VCaP (cell line): Measurements from ENCODE around the gene USP51.

Experiments
- H3K27ac ChIP-seq: fragments of 450-650 bp; 2 replicates; pipeline ENCODE4 v1.5.1; 2017
- TF ChIP-seq, protein P1 (sequence below): fragments of 450-650 bp; conservative IDR thresholded peaks from 2 replicates; pipeline ENCODE4 v1.5.1; 2017; ENCODE audit warnings: mild to moderate bottlenecking, moderate library complexity

Gene USP51

DNA sequence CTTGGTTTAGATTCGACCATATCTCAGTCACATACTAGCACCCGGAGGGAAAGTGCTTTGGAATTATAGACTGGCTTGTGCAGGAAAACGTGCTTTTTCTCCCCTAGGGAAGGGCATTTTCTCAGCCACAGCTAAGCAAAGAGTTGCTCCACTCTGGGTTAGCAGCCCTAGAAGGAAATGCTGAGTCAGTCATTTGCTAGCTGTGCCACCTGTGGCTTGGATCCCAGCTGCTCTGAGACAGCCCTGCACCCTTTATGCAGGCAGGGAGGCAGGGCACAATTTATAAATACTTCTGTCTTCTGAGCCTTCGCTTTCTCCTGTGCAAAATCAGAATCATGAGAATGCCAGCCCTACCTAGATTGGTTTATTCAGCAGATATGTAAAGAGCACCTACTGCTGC lies 1.3 kb upstream of the USP51 start:
- TF ChIP-seq, protein P1, sequence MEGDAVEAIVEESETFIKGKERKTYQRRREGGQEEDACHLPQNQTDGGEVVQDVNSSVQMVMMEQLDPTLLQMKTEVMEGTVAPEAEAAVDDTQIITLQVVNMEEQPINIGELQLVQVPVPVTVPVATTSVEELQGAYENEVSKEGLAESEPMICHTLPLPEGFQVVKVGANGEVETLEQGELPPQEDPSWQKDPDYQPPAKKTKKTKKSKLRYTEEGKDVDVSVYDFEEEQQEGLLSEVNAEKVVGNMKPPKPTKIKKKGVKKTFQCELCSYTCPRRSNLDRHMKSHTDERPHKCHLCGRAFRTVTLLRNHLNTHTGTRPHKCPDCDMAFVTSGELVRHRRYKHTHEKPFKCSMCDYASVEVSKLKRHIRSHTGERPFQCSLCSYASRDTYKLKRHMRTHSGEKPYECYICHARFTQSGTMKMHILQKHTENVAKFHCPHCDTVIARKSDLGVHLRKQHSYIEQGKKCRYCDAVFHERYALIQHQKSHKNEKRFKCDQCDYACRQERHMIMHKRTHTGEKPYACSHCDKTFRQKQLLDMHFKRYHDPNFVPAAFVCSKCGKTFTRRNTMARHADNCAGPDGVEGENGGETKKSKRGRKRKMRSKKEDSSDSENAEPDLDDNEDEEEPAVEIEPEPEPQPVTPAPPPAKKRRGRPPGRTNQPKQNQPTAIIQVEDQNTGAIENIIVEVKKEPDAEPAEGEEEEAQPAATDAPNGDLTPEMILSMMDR: no peak
- no peak overlapping the region for H3K27ac ChIP-seq

DNA sequence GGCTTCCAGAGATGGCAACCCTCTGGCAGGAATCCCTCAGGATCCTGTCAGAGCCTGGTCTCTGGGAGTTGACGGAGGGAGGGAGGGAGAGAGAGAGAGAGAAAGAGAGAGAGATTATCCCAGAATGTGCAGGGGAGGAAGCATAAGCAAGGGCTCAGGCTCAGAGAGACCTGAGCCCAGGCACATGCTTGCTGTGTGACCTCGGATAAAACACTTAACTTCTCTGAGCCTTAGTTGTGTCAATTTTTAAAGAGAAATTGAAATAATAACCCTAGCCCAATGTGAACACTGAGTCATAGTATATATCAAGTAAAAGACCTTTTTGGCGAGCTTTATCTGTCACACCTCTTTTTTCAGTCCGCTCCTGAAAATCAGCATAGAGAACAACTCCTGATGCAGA lies 473 bp upstream of the USP51 start:
- TF ChIP-seq, protein P1: no peak

DNA sequence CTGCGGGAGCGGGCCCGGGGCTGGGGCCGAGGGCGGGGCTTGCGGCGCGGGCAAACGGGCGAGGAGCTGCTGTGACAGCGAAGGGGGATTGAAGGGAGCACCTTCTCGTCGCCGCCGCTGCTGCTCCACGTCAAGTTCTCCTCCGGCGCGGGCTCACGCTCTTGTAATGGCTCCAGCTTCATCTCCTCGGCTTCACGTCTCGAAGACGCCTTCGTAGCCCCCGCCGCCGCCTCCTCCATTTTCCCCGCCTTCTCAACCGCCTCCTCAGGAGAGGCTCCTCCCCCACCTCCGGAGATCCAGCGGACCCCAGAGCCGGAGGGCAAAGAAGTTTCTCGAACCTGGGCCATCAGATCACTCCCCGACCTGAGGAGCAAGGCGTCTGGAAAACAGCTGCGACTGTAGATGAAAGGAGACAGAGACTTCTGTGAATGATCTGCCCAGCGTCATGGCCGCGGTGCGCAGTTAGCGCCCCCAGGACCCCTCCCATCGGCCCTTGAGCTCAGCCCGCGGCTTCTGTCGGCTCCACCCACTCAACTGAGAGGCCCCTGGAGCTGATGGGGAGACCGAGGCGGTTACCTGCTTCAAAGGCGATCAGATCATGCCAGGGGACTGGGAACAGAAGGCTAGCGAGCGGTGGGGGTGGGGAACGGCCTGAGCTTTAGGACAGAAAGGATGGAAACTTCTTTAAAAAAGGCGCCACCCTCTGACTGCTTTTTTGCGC lies 895 bp downstream of the USP51 start:
- TF ChIP-seq, protein P1: no peak; the same call in 1 of the 2 replicates
- H3K27ac ChIP-seq: peak overlapping the region; percentile 81

More for the DNA sequence above, 473 bp upstream of the USP51 start:
- H3K27ac ChIP-seq: peak overlapping the region; percentile 81

DNA sequence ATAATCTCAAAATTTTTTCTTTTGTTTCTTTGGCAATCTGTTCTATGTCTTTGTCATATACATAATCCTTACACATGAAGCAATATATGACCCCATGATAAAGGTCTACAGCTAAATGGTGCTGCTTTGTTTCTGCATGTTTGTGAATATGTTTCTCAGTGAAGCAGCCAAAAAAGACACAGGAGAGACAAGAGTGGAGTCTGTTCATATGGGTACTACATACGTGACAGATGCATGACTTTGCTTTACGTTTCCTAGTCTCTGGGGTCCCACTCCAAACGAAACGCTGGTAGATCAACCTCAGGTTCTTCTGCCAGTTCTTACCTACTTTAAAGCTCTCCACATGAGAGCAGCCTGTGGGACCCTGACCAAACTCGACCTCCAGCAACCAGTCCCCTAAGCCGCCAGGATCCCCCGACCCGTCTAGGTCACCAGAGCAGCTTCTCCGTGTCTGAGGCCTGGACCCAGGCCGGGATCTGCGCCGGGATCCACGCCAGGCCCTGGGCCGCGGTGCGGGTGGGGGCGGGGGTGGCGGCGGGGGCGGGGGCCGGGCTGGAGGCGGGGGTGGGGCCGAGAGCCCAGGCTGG lies 1.5 kb downstream of the USP51 start:
- TF ChIP-seq, protein P1: no peak
- H3K27ac ChIP-seq: peak overlapping the region; percentile 81

DNA sequence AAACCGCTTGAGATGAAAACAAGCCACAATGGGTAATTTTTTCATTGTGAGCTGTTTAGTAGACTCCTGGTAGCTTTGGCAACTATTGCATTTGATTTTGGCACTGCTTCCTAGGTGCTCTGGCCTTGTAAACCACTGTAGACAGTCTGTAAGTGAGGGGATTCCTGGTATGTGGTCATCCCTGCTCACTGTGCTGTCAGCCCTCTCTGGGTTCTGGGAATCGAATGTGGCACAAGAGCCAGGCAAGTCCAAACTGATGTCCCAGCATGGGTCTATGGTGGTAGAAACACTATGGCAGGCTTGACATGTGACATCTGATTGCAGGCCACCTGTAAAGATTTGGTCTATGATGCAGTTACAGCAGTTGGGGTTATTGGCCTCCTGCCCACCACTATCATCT lies 2.5 kb downstream of the USP51 start:
- TF ChIP-seq, protein P1: no peak

DNA sequence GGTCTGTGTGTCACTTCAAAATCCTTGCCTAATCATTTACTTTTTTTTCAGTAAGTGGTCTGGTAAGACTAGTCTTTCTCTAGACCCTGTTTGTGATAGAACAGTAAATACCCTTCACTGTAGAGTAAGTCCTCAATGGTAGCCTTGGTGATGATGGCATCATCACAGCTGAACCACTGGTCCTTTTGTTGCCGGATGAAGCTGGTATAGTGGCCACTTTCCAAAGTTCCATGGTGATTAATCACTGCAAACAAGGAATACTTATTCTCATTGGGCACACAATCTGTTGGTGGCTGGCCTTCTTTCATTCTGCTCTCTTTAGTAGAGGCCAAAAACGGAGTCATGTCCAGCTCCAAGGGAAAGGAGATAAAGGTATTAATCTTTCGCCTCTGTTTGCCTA lies 2.9 kb downstream of the USP51 start:
- TF ChIP-seq, protein P1: no peak
- no peak overlapping the region for H3K27ac ChIP-seq

More for the DNA sequence above, 2.5 kb downstream of the USP51 start:
- H3K27ac ChIP-seq: no peak overlapping the region

DNA sequence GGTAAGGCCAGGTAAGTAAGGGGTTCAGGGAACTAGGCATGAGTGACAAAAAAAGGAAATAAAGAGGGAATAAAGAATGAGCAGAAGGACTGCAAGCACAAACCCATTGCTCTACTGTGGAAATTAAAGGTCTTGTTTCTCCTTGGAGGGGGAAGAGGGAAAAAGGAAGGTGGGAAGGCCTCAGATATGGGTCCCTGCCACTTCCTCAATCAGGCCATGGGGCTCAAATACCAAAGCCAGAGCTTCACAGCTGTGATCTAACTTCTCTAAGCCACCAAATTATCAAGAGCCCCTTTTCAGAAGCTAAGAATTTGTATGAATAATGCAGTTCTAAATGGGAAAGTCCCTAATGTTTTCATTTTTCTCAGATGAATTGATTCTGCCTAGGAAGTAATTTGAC lies 4.7 kb downstream of the USP51 start:
- TF ChIP-seq, protein P1: no peak

More for the DNA sequence above, 4.7 kb downstream of the USP51 start:
- no peak overlapping the region for H3K27ac ChIP-seq
